Right atrium auricular region (tissue), 2 donors: ENCODE results near the gene PSMC3IP. TPM values are rescaled to one million over a fixed set of nuclear protein-coding genes. Genes with fewer than 3 reads are reported as not detected.
A peak's percentile ranks its signal among the peaks of the same experiment; 100 is the strongest.

Source experiments
- DNase-seq: peaks from one replicate; pipeline ENCODE4 v3.0.0-alpha.2; 2019; ENCODE audit warnings: low spot score
- H3K27ac ChIP-seq, 2 donors: fragments of 200-600 bp; sonication (generic); 1 replicate in 1 of 2; 2 replicates in 1 of 2; pipeline ENCODE4 v1.5.1; 2016 to 2019
- H3K27me3 ChIP-seq, 2 donors: fragments of 200-600 bp; sonication (generic); one replicate each; pipeline versions ENCODE4 v1.5.1 to v1.6.0; 2017 to 2019
- H3K36me3 ChIP-seq: fragments of 200-600 bp; sonication (generic); one replicate; pipeline ENCODE4 v1.5.1; 2016
- H3K4me1 ChIP-seq, 2 donors: fragments of 200-600 bp; sonication (generic); one replicate each; pipeline versions ENCODE4 v1.5.1 to v1.6.0; 2017 to 2019
- H3K4me3 ChIP-seq, 2 donors: fragments of 200-600 bp; sonication (generic); 1 replicate in 1 of 2; 2 replicates in 1 of 2; pipeline ENCODE4 v1.5.1; 2017 to 2019; ENCODE audit warnings: mild to moderate bottlenecking in 1 of 2, moderate library complexity in 1 of 2
- H3K9me3 ChIP-seq, 2 donors: fragments of 200-600 bp; sonication (generic); one replicate each; pipeline ENCODE4 v1.5.1; 2019
- CTCF ChIP-seq, 2 donors: fragments of 200-600 bp; sonication (generic); IDR thresholded peaks; one replicate each; pipeline ENCODE4 v1.5.1; 2019; ENCODE audit warnings: antibody characterized with exemption in 2 of 2
- total RNA-seq, 2 donors: library from RNA; depleted of rRNA; stranded (reverse); fragments of >200 nt; gene quantifications; one replicate each; pipeline ENCODE4 v1.1.0, GENCODE V29; 2016

PSMC3IP gene
- total RNA-seq, 2 donors from 2014 or later = 1.2 to 1.6 TPM

GRCh38 chr17:42565523-42566214 lies 11.9 kb downstream of the PSMC3IP start:
- peaks cover 43% of the 10 kb centered on the region for H3K36me3 ChIP-seq
- no peaks in the 10 kb centered on the region for H3K9me3 ChIP-seq
- H3K4me1 ChIP-seq = peaks cover 0 to 59% of the 10 kb centered on the region in 2 donors
- H3K27ac ChIP-seq = peak overlapping the region; percentile 96 to 98
- no peak for TF ChIP-seq CTCF (IDR thresholded peaks at IDR 0.05)
- no peak for DNase-seq
- H3K4me3 ChIP-seq = no peak overlapping the region
- H3K27me3 ChIP-seq = no peaks in the 10 kb centered on the region

GRCh38 chr17:42564815-42565522 lies 12.6 kb downstream of the PSMC3IP start:
- Histone ChIP-seq H3K4me1 (peaks cover 0 to 59% of the 10 kb centered on the region in 2 donors), H3K36me3 (peaks cover 36% of the 10 kb centered on the region), H3K9me3 (no peaks in the 10 kb centered on the region), H3K27me3 (no peaks in the 10 kb centered on the region), H3K4me3 (no peak overlapping the region), H3K27ac (no peak overlapping the region)
- TF ChIP-seq CTCF (IDR thresholded peaks at IDR 0.05) = no peak
- DNase-seq = no peak

- Histone ChIP-seq H3K4me3 (no peak overlapping the region), H3K27ac (no peak overlapping the region), H3K27me3 (no peaks in the 10 kb centered on the region), H3K36me3 (peaks cover 26% of the 10 kb centered on the region), H3K9me3 (no peaks in the 10 kb centered on the region), H3K4me1 (peaks cover 0 to 56% of the 10 kb centered on the region in 2 donors)
- no peak for DNase-seq
- no peak for TF ChIP-seq CTCF (IDR thresholded peaks at IDR 0.05)
These were observed 13.6 kb downstream of the PSMC3IP start for GRCh38 chr17:42563950-42564349.

- no peak for TF ChIP-seq CTCF (IDR thresholded peaks at IDR 0.05)
- Histone ChIP-seq H3K36me3 (peaks cover 21% of the 10 kb centered on the region), H3K27ac (no peak overlapping the region), H3K4me3 (peak overlapping the region in 1 of 2 donors; percentile 71), H3K9me3 (no peaks in the 10 kb centered on the region), H3K4me1 (peaks cover 0 to 52% of the 10 kb centered on the region in 2 donors), H3K27me3 (no peaks in the 10 kb centered on the region)
- no peak for DNase-seq
These were observed 14.0 kb downstream of the PSMC3IP start for GRCh38 chr17:42563543-42563942.

- Histone ChIP-seq H3K36me3 (peaks cover 19% of the 10 kb centered on the region), H3K4me1 (peaks cover 0 to 48% of the 10 kb centered on the region in 2 donors), H3K27ac (peak overlapping the region in 1 of 2 donors; percentile 88), H3K4me3 (peak overlapping the region; percentile 71 to 88), H3K9me3 (no peaks in the 10 kb centered on the region), H3K27me3 (no peaks in the 10 kb centered on the region)
- no peak for TF ChIP-seq CTCF (IDR thresholded peaks at IDR 0.05)
- no peak for DNase-seq
These were observed 14.4 kb downstream of the PSMC3IP start for GRCh38 chr17:42563143-42563509.
